Occipital lobe (tissue), 2 donors: ENCODE results near the gene WWOX. TPM values are rescaled to one million over a fixed set of nuclear protein-coding genes. Genes with fewer than 3 reads are reported as not detected.

Experiments used
- DNase-seq: peaks from one replicate; lab custom pipeline; 2025; lab: John Stamatoyannopoulos, UW
- total RNA-seq: library from RNA; depleted of rRNA; stranded (reverse); fragments of >200 nt; gene quantifications from one replicate; pipeline ENCODE4 v1.2.3, GENCODE V29; 2014

WWOX gene
- total RNA-seq, 1 donor from 2014 or later: 20.9 TPM

DNA sequence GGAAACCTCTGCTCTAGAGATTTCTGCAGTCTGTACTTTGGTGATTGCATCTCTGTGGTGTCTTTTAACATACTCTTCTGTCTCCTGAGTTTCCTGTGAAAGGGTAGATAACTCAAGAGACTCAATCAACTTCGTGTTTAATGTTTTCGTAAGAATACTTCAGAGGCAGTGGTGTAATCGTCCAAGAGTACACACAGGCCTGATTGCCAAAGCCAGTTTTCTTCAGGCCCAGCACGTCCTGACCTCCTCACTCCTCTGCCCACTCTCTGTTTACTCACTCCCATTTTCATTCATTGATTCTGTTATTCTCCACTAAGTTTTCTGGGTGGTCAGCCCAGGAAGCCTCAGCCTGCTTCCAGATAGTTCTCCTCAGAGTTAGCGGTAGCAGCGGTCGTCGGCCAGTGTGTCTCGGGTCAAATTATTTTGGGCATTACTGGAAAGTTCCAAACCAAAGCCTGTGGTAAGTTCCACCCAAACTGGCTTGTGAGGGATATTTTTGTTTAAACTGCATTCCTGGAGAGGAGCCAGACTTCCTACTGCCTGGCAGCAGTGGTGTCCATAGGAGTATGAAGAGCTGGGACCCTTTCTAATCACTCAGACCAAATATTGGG is 293.2 kb downstream of the WWOX start:
- DNase-seq: no peak

DNA sequence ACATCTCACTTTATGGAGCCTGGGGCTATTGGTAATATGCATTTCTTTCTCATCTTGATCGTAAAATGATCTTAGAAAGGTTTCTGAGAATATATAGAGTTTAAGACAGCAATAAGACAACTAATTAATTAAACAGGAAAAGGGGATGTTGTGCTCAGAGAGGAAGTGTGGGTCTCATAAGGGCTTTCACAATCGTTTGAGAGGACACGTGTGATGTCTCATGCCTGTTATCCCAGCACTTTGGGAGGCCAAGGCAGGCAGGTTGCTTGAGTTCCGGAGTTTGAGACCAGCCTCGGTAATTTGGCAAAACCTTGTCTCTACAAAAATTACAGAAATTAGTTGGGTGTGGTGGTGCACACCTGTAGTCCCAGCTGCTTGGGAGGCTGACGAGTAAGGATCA is 295.6 kb downstream of the WWOX start:
- no peak for DNase-seq

DNA sequence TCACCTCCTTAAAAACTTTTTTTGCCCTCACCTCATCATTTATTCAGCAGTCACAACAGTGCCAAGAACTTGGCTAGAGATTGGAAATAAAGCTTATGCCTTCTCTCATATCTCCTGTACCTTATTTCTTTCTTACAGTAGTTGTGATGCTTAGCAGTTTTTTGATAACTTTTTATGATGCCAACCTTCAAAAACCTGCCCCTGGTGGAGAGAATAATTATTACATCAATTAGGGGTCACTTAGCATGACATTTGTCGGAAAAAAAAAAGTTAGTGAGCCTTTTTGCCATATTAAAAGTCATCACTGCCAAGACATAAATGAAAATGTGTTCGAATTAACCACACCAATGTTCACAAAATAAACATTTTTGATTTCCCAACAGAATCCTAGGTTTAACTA is 296.6 kb downstream of the WWOX start:
- DNase-seq: no peak

DNA sequence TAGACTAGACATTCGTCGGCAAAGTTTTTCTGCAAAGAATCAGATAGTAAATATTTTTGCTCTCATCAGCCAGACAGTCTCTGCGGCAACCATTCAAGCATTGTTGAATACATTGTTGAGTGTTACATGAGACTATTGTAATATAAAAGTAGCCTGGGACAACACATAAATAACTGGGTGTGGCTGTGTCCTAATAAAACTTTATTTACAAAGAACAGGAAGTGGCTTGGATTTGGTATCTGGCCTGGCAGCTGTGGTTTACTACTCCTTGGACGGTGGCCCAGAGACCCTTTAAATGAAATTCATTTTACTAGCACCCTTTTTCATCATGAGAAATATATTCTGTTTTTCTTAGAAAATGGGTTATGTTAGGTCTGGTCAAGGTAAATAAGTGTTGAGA is 297.2 kb downstream of the WWOX start:
- no peak for DNase-seq

DNA sequence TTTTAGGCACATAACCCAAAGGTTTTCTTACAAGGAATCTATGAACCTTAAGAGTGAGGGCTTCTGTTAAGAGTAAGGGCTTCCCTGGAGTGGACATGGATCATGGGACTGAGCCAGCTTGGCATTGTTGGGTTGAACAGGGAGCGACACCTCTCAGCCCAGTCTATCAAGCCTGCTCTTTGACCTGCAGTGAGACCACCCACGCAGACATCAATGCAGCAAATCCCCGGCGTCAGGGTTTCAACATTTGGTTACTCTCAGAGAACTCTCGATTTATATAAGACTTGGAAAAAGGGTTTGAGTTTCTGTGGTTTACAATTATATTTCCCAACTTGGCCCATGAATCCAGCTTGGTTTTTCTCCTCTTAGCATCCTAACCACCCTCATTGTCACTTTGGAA is 299.9 kb downstream of the WWOX start:
- no peak for DNase-seq

DNA sequence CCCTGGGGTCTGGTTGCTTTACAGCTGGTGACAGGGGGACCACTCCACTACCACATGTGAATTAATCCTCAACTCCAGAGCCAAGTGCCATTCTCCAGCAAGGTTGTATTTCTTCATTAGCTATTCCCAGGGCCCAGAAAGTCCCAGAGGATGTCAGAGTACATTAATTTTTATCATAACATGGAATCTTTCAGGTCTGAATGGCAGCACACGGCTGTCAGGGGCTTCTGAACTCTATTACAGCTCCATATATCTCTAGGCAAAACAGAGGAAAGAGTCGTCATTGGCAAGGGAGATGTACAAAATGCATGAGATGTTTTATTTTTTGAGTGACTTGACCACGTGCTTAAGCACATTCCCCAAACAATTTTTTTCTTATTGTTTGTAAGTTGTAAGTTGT is 303.4 kb downstream of the WWOX start:
- no peak for DNase-seq

DNA sequence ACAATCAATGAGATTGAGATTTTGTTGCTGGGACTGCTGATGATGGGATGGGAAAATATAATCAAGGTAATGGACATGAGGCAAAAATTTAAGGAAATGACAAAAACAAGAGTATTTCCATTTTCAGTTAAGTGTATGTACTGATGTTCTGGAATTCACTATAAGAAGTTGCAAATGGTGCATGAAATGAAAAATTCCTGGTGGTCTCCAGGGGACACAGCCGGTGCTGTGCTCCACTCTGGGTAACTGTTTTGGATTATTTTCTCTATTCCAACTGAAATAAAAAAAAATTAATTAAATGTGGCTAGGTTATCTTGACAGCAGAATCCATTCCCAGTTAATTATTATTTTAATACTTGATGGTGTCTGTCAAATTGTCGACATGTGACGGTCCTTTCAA is 305.6 kb downstream of the WWOX start:
- DNase-seq: no peak

DNA sequence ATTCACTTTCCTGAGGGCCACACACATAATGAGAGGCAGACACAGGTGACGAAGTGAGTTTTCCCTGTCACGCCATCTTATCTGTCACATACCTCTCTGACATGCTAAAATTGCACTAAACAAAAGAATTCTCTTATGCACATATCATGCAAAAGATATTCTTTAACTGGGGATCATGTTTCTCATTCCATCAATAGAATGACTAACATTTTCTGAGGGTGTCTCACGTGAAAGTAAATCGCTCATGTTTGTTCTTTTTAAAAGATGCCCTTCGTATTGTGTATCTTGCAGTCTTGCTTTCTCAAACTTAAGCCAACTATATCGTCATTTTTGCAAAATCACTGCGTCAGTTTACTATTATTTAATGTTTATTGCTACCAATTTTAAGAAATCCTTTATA is 306.4 kb downstream of the WWOX start:
- no peak for DNase-seq

DNA sequence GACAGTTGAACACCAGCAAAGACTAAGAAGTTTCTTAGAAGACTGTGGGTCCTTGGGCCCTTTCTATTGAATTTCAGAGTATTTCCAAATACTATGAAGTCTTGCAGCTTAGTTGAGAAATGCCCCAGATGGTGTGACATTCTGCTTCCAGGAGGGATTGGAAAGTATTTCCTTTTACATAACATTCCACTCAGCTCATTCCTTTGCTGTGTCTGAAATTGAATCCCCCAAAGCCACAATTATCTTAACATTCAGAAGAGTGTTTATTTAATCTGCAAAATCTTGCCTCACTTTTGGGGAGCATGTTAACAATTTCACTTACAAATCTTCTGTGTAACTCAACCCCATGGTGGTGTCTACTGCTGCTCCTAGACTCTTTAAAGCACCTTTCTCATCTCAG is 307.7 kb downstream of the WWOX start:
- no peak for DNase-seq

DNA sequence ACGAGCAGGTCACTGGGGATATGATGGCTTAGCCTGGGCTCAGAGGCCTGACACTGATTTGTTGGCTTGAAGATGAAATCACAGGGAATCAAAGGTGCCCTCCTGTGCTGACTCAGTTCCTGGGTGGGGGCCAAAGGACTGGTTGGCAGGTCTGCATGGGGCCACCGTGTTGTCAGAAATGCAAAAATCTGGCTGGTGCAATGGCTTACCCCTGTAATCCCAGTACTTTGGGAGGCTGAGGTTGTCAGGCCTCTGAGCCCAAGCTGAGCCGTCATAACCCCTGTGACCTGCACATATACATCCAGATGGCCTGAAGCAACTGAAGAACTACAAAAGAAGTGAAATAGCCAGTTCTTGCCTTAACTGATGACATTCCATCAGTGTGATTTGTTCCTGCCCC is 314.2 kb downstream of the WWOX start:
- no peak for DNase-seq

DNA sequence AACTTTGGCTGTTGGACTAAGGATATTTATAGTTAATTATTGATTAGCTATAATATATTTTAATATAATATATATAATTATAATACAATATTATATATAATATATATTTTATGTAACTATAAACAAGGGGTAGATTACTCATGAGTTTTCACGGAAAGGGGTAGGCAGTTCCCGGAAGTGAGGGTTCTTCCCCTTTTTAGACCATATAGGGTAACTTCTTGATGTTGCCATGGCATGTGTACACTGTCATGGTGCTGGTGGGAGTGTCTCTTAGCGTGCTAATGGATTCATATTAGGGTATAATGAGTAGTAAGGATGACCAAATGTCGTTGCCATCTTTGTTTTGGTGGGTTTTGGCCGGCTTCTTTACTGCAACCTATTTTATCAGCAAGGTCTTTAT is 315.6 kb downstream of the WWOX start:
- no peak for DNase-seq

DNA sequence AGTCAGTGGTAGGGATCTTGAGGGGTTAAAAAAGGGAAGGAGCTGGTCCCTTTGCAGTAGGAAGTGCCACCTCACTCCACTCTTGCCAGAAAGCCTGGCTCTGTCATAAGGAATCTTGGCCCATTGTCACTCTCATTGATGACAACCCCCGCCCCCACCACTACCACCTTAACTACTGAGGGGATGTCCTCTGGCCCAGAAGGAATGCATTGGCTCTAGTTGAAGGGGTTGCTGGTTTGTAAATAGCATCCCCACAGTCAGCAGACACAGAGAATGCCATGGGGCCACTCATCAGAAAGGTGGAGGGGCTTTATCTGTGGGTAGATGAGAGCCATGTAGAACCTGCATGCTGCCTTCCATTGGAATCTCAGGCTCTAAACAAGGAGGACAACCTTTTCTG is 316.2 kb downstream of the WWOX start:
- no peak for DNase-seq

DNA sequence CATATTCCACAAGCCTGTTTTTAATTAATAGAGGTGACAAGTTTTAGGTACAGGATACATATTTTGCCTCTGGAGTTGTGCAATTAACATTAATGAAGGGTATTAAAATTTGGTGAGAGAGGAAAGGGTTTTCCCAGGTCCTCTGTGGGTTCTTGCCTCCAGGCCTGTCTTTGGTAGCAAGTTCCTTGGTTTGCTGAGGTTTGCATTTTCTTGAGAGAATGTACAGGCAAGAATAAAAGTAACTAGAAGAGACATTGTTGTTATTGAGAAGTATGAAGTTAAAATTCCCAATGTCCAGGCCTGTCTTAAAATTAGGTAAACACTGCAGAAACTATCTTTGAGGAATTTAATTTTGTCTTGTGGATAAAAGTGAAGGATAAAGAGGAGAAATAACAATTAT is 316.9 kb downstream of the WWOX start:
- DNase-seq: no peak

DNA sequence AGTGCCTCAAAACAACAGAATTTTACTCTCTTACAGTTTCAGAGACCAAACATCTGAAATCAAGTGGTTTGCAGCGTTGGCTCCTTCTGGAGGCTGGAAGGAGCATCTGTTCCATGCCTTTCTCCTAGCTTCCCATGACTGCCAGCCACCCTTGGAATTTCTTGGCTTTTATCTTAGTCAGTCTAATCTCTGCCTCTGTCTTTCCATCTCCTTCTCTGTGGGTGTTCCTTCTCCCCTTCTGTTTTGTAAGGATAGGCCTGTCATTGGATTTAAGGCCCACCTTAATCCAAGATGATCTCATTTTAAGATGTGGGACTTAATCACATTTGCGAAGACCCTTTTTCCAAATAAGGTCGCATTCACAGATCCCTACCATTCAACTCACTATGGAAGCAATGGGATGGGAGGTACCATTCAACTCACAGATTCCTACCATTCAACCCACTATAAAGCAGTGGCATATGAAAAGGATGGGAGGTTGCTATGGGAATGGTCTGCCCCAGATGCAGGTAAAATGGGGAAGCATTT is 321.8 kb downstream of the WWOX start:
- no peak for DNase-seq

DNA sequence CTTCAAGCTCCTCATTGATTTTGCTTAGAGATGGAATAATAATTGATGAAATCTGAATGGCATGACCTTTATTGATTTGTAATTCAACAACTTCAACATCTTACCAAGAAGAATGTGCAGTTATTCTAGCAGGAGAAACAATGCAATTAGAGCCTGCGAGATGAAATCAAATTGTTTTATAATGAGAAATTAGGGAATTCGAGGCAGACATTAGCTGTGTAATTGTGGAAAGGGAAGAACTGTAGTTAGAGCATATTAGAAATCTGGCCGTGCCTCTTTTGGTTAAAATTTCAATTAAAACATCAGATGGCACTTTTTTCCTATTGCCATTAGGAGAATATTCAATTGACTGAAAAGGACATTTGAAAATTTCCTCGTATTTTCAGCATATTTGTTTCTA is 325.8 kb downstream of the WWOX start:
- no peak for DNase-seq

DNA sequence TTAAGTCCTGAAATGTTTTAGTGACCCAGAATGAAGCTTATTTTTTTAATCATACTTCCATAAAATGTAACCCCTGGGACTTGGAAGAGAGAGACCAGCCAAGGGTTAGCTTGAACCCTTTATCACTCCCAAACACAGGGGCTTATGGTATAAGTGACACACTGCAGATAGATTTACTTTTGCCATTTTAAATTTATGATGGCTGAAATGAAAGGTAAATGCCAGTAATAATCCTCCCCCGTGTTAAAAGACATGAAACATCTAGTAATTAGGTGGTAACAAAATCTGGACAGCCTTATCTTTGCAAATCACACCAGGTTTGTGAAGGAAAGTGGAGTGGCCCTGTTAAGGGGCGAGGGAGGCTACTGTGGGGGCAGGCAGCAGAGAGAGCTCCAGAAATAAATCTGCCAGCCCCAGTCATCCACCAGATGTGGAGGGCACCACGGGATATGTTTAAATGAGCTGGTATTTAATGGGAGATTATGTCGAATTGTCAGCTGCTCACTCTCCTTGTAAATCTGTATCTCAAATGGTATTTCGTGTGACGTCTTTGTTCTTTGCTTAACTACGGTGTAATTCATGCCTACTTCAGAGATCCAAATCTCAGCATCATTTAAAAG is 326.5 kb downstream of the WWOX start:
- no peak for DNase-seq

DNA sequence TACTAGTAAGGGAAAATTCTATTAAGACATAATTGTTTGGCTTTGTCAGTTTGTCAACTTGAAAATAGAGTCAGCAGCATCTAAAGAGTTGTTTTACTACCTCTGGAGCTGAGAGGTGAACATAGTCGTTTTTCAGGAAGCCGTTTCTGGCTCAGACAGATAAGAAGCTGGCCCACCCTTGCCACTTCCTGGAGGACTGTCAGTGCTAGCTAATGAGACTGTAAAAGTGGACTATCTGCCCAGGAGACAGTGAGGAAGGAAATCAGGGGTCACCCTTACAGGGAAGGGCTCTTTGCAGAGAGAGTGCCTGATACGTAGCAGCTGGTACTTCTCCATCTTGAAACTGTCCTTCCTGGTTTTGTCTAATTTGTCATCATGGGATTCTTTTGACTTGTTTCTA is 328.7 kb downstream of the WWOX start:
- DNase-seq: no peak

DNA sequence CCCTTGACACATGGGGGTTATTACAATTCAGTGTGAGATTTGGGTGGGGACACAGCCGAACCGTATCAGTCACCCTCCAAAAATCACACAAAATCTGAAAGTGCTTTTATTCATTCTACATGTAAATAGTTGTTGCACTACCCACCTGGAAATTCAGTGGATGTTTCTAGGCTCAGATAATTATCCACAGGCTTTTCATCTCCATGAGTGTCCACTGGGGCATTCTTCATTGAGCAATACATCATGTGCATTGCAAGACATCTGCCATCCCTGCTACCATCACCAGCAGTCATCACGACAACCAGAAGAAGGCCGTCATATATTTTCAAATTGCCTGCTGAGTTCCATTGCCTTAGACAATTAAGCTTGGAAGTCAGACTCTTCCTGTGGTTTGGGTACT is 330.8 kb downstream of the WWOX start:
- no peak for DNase-seq

DNA sequence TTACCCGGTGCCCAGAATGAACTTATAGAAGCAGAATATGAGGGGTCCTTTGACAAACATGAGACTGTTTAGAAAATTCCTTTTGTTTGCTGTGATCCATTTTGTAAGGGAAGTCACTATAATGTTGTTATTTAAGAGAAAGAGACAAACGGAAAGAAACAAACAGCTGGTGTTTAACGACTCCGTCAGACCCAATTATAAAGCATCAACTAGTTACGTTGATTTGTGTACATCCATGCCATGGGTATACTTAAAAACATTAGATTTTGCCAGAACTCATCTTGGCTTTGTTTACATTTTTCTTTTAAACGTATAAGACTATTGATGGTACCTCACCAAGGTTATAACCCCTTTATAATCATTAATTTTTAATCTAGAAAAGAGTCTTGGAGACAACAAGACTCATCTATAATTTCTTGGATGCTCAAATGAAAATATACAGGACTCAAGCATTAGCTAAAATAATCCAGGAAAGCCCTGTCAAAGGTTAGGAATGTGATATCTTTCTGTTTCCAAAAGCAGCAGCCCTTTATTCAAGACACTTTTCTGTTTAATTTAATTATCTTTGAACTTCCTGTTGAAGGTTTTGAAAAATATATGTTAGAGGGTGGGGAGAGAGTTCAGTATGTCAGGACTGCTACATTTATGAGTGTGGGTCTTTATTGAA is 331.7 kb downstream of the WWOX start:
- DNase-seq: no peak

DNA sequence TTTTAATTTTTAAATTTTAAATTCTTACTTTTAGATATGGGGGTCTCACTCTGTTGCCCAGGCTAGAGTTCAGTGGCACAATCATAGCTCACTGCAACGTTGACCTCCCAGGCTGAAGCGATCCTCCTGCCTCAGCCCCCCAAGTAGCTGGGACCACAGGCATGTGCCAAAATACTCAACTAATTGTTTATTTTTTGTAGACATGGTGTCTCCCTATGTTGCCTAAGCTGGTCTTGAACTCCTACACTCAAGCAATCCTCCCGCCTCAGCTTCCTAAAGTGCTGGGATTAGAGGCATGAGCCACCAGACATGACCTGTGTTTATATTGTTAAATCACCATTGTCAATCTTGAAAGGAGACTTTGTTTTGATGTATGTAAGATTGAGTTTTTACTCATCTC is 332.2 kb downstream of the WWOX start:
- no peak for DNase-seq

DNA sequence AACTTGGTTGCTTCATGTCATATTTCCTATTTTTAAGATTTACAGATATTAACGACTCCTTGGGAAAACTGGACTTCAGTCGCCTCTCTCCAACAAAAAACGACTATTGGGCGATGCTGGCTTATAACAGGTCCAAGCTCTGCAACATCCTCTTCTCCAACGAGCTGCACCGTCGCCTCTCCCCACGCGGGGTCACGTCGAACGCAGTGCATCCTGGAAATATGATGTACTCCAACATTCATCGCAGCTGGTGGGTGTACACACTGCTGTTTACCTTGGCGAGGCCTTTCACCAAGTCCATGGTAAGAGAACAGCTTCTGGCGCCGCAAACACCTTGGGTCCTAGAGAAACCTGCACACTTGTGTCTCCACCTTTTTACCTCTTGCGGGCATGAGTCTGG is 333.0 kb downstream of the WWOX start:
- DNase-seq: no peak

DNA sequence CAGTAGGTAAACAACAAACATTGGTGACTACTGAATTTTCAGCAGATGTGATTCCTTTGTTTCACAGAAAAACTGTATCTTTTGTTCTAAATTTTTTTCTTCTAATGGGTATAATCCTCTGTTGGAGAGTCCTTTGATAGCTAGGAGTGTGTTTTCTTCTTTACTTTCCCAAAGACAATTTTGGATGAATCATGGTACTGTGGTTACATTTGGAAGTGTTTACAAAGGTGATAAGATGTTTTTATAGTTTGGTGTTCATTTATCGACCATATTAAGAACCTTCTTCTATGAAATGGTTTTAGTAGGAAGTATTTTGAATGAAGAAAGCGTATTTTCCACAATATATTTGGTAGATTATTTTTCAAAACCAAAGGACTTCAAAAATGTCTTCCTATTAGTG is 333.7 kb downstream of the WWOX start:
- no peak for DNase-seq

DNA sequence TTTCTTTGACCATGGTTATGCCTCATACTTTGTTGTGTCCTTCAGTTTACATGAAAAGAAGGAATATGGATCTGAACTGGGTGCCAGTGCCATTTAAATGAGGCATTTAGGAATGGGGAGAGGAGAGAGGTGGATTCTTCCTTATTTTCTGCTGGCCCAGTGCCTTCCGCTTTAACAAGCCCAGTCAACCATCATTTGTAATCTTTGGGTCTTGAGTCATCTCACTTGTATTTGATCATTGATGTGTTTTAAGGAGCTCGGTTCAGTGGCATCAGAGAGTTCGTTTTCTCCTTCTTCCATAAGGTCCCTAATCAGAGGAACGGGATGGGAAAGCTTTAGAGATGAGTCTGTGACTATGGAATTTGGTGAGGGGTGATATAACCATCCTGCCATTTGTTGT is 334.9 kb downstream of the WWOX start:
- DNase-seq: no peak
